B cell (primary cell): ENCODE data around the gene DCUN1D1. TPM values are rescaled to one million over a fixed set of nuclear protein-coding genes. Genes with fewer than 3 reads are reported as not detected.

Source experiments
- ATAC-seq: fragments of 200-7000 bp; cut with Tn5 transposase; one replicate; pipeline ENCODE4 v1.10.0; 2021; ENCODE audit warnings: low read depth, mild to moderate bottlenecking, moderate number of reproducible peaks, moderate library complexity
- CTCF ChIA-PET: fragments of 350-600 bp; sonication (Branson Sonifier 250); formaldehyde crosslinking; loops from one replicate; lab custom pipeline; 2021; ENCODE audit warnings: antibody characterized with exemption, inconsistent platforms; lab: Charles Lee
- POLR2A ChIA-PET: fragments of 350-600 bp; sonication (Branson Sonifier 250); formaldehyde crosslinking; loops from one replicate; lab custom pipeline; 2021; ENCODE audit warnings: antibody characterized with exemption; lab: Charles Lee
- DNase-seq: peaks from one replicate; pipeline ENCODE4 v3.0.0; 2013
- H2AFZ ChIP-seq: 2 replicates; pipeline ENCODE4 v1.6.1; 2012; ENCODE audit warnings: mild to moderate bottlenecking, low read depth, low read length; ENCODE audit not compliant: insufficient read depth, poor library complexity, severe bottlenecking
- H3K27ac ChIP-seq, 2 donors: 1 replicate in 1 of 2; 2 replicates in 1 of 2; pipeline ENCODE4 v1.5.1; 2012 to 2013; ENCODE audit warnings: low read length in 2 of 2, mild to moderate bottlenecking in 2 of 2, moderate library complexity in 1 of 2
- H3K27me3 ChIP-seq, 4 experiments: fragments of 200-600 bp in 1 of 4; sonication (generic) in 1 of 4; replicated peaks in 1 of 4; 1 replicate in 2 of 4; 2 replicates in 2 of 4; pipeline versions ENCODE4 v1.6.1 to v1.7.0; 2013 to 2016; ENCODE audit warnings: low read length in 3 of 4, mild to moderate bottlenecking in 2 of 4, mixed read lengths in 1 of 4, moderate library complexity in 1 of 4; ENCODE audit not compliant: insufficient read depth in 4 of 4, control insufficient read depth in 3 of 4; ENCODE audit errors: control extremely low read depth in 1 of 4
- H3K36me3 ChIP-seq, 2 experiments: replicated peaks in 1 of 2; 1 replicate in 1 of 2; 2 replicates in 1 of 2; pipeline versions ENCODE4 v1.6.1 to v1.7.1; 2013; ENCODE audit warnings: low read length in 1 of 2; ENCODE audit not compliant: insufficient read depth in 2 of 2, control insufficient read depth in 1 of 2; ENCODE audit errors: control extremely low read depth in 1 of 2, extremely low read depth in 1 of 2
- H3K4me1 ChIP-seq, 2 donors: fragments of 200-600 bp in 1 of 2; sonication (generic) in 1 of 2; 1 replicate in 1 of 2; 2 replicates in 1 of 2; pipeline versions ENCODE4 v1.5.1 to v1.6.1; 2013 to 2017; ENCODE audit warnings: low read length in 2 of 2; ENCODE audit not compliant: control insufficient read depth in 2 of 2, insufficient read depth in 2 of 2
- H3K4me2 ChIP-seq: replicated peaks from 2 replicates; pipeline ENCODE3; 2012; ENCODE audit warnings: mild to moderate bottlenecking, low read depth, low read length; ENCODE audit not compliant: poor library complexity, severe bottlenecking
- H3K4me3 ChIP-seq, 5 experiments: fragments of 200-600 bp in 1 of 5; sonication (generic) in 1 of 5; 1 replicate in 3 of 5; 2 replicates in 2 of 5; pipeline versions ENCODE4 v1.5.1 to v1.7.0; 2011 to 2016; ENCODE audit warnings: low read length in 4 of 5, mild to moderate bottlenecking in 4 of 5, low read depth in 2 of 5, control low read depth in 1 of 5, moderate library complexity in 1 of 5; ENCODE audit not compliant: insufficient read depth in 1 of 5; ENCODE audit errors: control extremely low read depth in 1 of 5, extremely low read depth in 1 of 5
- H3K79me2 ChIP-seq: fragments of 200-600 bp; sonication (generic); one replicate; pipeline ENCODE4 v1.6.0; 2016; ENCODE audit warnings: low read length; ENCODE audit not compliant: control insufficient read depth, insufficient read depth
- H3K9ac ChIP-seq: fragments of 200-600 bp; sonication (generic); 2 replicates; pipeline ENCODE4 v1.6.1; 2017; ENCODE audit warnings: mild to moderate bottlenecking, low read length, moderate library complexity
- H3K9me3 ChIP-seq, 3 donors: one replicate each; pipeline versions ENCODE4 v1.6.1 to v1.7.1; 2013; ENCODE audit warnings: low read length in 2 of 3; ENCODE audit not compliant: control insufficient read depth in 2 of 3, insufficient read depth in 1 of 3; ENCODE audit errors: control extremely low read depth in 1 of 3
- H4K20me1 ChIP-seq: 2 replicates; pipeline ENCODE4 v1.6.0; 2012; ENCODE audit warnings: mild to moderate bottlenecking, low read length; ENCODE audit not compliant: insufficient read depth, control insufficient read depth, poor library complexity, severe bottlenecking
- H3K27ac Mint-ChIP-seq: one replicate; pipeline ENCODE4 v1.8.0; 2021; ENCODE audit warnings: mixed read lengths
- H3K27me3 Mint-ChIP-seq: one replicate; pipeline ENCODE4 v1.8.0; 2021; ENCODE audit warnings: mixed read lengths
- H3K4me1 Mint-ChIP-seq: one replicate; pipeline ENCODE4 v1.8.0; 2021; ENCODE audit warnings: mixed read lengths
- H3K4me3 Mint-ChIP-seq: one replicate; pipeline ENCODE4 v1.8.0; 2021; ENCODE audit warnings: mixed read lengths
- H3K9me3 Mint-ChIP-seq: one replicate; pipeline ENCODE4 v1.8.0; 2022; ENCODE audit warnings: mixed read lengths; ENCODE audit not compliant: insufficient read depth
- EZH2 ChIP-seq: IDR thresholded peaks from 2 replicates; pipeline ENCODE4 v1.6.1; 2012; ENCODE audit warnings: borderline replicate concordance, low read depth, mild to moderate bottlenecking, moderate library complexity, low read length; ENCODE audit not compliant: insufficient read depth, poor library complexity, severe bottlenecking
- WGBS: methylation state at CpG from one replicate; pipeline ENCODE4 v1.1.5; 2013; ENCODE audit warnings: missing lambda C conversion rate; ENCODE audit not compliant: insufficient coverage; 5-methylcytosine and 5-hydroxymethylcytosine counted together
- intact Hi-C: fragments of 100-400 bp; cut with micrococcal nuclease; formaldehyde crosslinking; loops from one replicate; pipeline ENCODE4 v1.10.0; 2022
- polyA plus RNA-seq: library from polyadenylated mRNA; depleted of rRNA; stranded (reverse); fragments of >200 nt; gene quantifications from 2 replicates; pipeline ENCODE4 v1.2.3, GENCODE V29; 2012
- total RNA-seq, 2 donors: library from RNA; stranded (reverse); fragments of 120-200 nt in 1 of 2; gene quantifications; 1 replicate in 1 of 2; 2 replicates in 1 of 2; pipeline versions ENCODE4 v1.2.3 to v1.2.4, GENCODE V29; 2013 to 2022
- TF ChIP-seq, protein P1 (sequence below): fragments of 200-600 bp; IDR thresholded peaks from one replicate; pipeline ENCODE4 v1.8.0; 2022; ENCODE audit warnings: antibody characterized with exemption, mild to moderate bottlenecking

Gene DCUN1D1
- total and polyA plus RNA-seq, 2 donors (not counting 1 experiment from before 2014, with no cell fraction given), result 3.7 to 35.5 TPM

DNA sequence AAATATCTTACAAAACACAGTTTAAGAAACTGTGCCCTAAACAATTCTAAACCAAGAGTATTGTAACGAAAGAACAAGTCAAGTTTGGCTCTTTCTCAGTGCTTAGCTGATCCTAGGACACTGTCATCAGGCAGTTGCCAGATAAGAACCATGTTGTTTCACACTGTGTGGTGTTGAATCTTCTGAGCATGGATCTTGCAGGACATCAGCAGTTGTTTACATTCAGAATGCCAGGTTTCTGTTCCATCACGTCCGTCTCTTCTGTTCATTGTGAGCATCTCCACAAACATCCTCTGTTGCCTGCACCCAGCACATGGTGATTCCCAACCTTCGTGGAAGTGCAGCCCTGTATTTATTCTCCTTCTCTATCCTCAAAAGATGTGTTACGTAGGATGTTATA is 67.9 kb downstream of the DCUN1D1 start:
- Histone ChIP-seq H3K36me3 (peaks cover 6 to 20% of the 10 kb centered on the region in 2 experiments), H3K4me3 (no peak overlapping the region), H3K79me2 (no peaks in the 10 kb centered on the region), H3K27me3 (no peaks in the 10 kb centered on the region), H2AFZ (no peak overlapping the region), H3K9me3 (no peaks in the 10 kb centered on the region), H3K4me2 (no peak overlapping the region), H3K4me1 (peaks cover 0 to 3% of the 10 kb centered on the region in 2 donors), H4K20me1 (no peaks in the 10 kb centered on the region), H3K9ac (no peak overlapping the region), H3K27ac (no peak overlapping the region)
- H3K9me3 Mint-ChIP-seq, result no peaks in the 10 kb centered on the region
- H3K4me3 Mint-ChIP-seq, result no peak overlapping the region
- H3K27ac Mint-ChIP-seq, result no peak overlapping the region
- no peaks in the 10 kb centered on the region for H3K27me3 Mint-ChIP-seq
- ChIA-PET CTCF (no interaction called here), POLR2A (no interaction called here)
- 90% methylated on average over 3 of the region's 5 CpGs for WGBS
- H3K4me1 Mint-ChIP-seq, result peaks cover 2% of the 10 kb centered on the region
- no peak for ATAC-seq
- TF ChIP-seq, protein P1, sequence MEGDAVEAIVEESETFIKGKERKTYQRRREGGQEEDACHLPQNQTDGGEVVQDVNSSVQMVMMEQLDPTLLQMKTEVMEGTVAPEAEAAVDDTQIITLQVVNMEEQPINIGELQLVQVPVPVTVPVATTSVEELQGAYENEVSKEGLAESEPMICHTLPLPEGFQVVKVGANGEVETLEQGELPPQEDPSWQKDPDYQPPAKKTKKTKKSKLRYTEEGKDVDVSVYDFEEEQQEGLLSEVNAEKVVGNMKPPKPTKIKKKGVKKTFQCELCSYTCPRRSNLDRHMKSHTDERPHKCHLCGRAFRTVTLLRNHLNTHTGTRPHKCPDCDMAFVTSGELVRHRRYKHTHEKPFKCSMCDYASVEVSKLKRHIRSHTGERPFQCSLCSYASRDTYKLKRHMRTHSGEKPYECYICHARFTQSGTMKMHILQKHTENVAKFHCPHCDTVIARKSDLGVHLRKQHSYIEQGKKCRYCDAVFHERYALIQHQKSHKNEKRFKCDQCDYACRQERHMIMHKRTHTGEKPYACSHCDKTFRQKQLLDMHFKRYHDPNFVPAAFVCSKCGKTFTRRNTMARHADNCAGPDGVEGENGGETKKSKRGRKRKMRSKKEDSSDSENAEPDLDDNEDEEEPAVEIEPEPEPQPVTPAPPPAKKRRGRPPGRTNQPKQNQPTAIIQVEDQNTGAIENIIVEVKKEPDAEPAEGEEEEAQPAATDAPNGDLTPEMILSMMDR, result no peak
- TF ChIP-seq EZH2, result no peak
- DNase-seq, result no peak
- intact Hi-C loops, result no loop called here

DNA sequence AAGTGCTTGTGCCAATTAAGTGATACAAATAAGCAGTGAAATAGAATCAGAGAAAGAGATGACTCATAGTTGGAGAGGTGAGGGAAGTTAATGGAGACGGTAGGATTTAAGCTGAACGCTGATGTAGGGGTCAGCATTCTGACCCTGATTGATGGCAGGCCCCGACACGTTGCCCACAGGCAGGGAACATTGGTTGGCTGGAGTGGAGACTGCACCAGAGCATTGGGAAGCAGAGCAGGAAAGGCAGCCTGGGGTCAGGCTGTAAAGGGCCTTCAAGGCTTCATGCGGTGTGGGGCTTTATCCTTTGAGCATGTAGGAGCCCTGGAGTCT is 68.6 kb downstream of the DCUN1D1 start:
- Histone ChIP-seq H3K4me3 (no peak overlapping the region), H4K20me1 (no peaks in the 10 kb centered on the region), H3K4me2 (no peak overlapping the region), H3K79me2 (no peaks in the 10 kb centered on the region), H2AFZ (no peak overlapping the region), H3K9me3 (no peaks in the 10 kb centered on the region), H3K27me3 (no peaks in the 10 kb centered on the region), H3K4me1 (peaks cover 0 to 3% of the 10 kb centered on the region in 2 donors), H3K9ac (no peak overlapping the region), H3K27ac (no peak overlapping the region), H3K36me3 (peaks cover 6 to 23% of the 10 kb centered on the region in 2 experiments)
- intact Hi-C loops, result no loop called here
- 93% methylated on average over 5 of the region's 5 CpGs for WGBS
- CTCF ChIA-PET, result no interaction called here
- TF ChIP-seq EZH2, result no peak
- TF ChIP-seq, protein P1, result no peak
- DNase-seq (no peak), ATAC-seq (no peak)
- H3K27ac Mint-ChIP-seq, result no peak overlapping the region
- H3K4me3 Mint-ChIP-seq, result no peak overlapping the region
- peaks cover 2% of the 10 kb centered on the region for H3K4me1 Mint-ChIP-seq
- POLR2A ChIA-PET, result no interaction called here
- no peaks in the 10 kb centered on the region for H3K27me3 Mint-ChIP-seq
- H3K9me3 Mint-ChIP-seq, result no peaks in the 10 kb centered on the region
